Activated T-cell treated with anti-CD3 and anti-CD28 coated beads, Interleukin-2, amount 50 U/mL, for 1 hour (primary cell): ENCODE measurements around the gene SND1.

Experiments used
- DNase-seq: peaks from one replicate; pipeline ENCODE4 v3.0.0-alpha.2; 2020

SND1 gene

GRCh38 chr7:128008141-128008540 lies 356.1 kb downstream of the SND1 start:
- DNase-seq = no peak

GRCh38 chr7:128008744-128009143 lies 356.8 kb downstream of the SND1 start:
- DNase-seq = no peak

- no peak for DNase-seq
These were observed 358.6 kb downstream of the SND1 start for GRCh38 chr7:128010391-128011127.

GRCh38 chr7:128011131-128011661 lies 359.2 kb downstream of the SND1 start:
- DNase-seq = no peak

- DNase-seq = no peak
These were observed 362.8 kb downstream of the SND1 start for GRCh38 chr7:128014811-128015210.

GRCh38 chr7:128017460-128017859 lies 365.5 kb downstream of the SND1 start:
- DNase-seq = no peak

GRCh38 chr7:128017862-128018845 lies 366.2 kb downstream of the SND1 start:
- no peak for DNase-seq

GRCh38 chr7:128019288-128019687 lies 367.3 kb downstream of the SND1 start:
- no peak for DNase-seq

GRCh38 chr7:128020159-128020558 lies 368.2 kb downstream of the SND1 start:
- no peak for DNase-seq

GRCh38 chr7:128021366-128021765 lies 369.4 kb downstream of the SND1 start:
- no peak for DNase-seq

- DNase-seq = no peak
These were observed 370.9 kb downstream of the SND1 start for GRCh38 chr7:128022631-128023532.

GRCh38 chr7:128024151-128024550 lies 372.2 kb downstream of the SND1 start:
- DNase-seq = no peak

- no peak for DNase-seq
These were observed 373.4 kb downstream of the SND1 start for GRCh38 chr7:128025380-128025779.

GRCh38 chr7:128025819-128026218 lies 373.8 kb downstream of the SND1 start:
- DNase-seq = no peak

- DNase-seq = no peak
These were observed 374.6 kb downstream of the SND1 start for GRCh38 chr7:128026551-128026950.

- no peak for DNase-seq
These were observed 375.5 kb downstream of the SND1 start for GRCh38 chr7:128027485-128027980.

- DNase-seq = no peak
These were observed 377.5 kb downstream of the SND1 start for GRCh38 chr7:128029405-128029995.

- no peak for DNase-seq
These were observed 378.3 kb downstream of the SND1 start for GRCh38 chr7:128030263-128030653.

- DNase-seq = peak; percentile 36
These were observed 378.9 kb downstream of the SND1 start, which contains the start of gene LRRC4 for GRCh38 chr7:128030654-128031611. Gene LRRC4, minus strand, starts transcription at chr7:128031437. Its CDS starts 797 bp downstream, at chr7:128030640.

- peak; percentile 54 for DNase-seq
These were observed 380.1 kb downstream of the SND1 start for GRCh38 chr7:128031901-128032604.
